Left ventricle myocardium inferior (tissue), 1 donor: Measurements from ENCODE around the gene PM20D1. TPM values are rescaled to one million over a fixed set of nuclear protein-coding genes. Genes with fewer than 3 reads are reported as not detected.

Experiments
- DNase-seq: peaks from one replicate; pipeline ENCODE4 v3.0.0-alpha.2; 2020
- H3K27ac ChIP-seq: fragments of 200-600 bp; replicated peaks from 2 replicates; pipeline ENCODE4 v1.8.0; 2021
- H3K27me3 ChIP-seq: fragments of 200-600 bp; 2 replicates; pipeline ENCODE4 v1.8.0; 2021; ENCODE audit warnings: low read depth
- H3K36me3 ChIP-seq: fragments of 200-600 bp; 2 replicates; pipeline ENCODE4 v1.8.0; 2021
- H3K4me1 ChIP-seq: fragments of 200-600 bp; 2 replicates; pipeline ENCODE4 v1.8.0; 2021
- H3K4me3 ChIP-seq: fragments of 200-600 bp; 2 replicates; pipeline ENCODE4 v1.8.0; 2021; ENCODE audit warnings: mild to moderate bottlenecking, moderate library complexity
- H3K9me3 ChIP-seq: fragments of 200-600 bp; replicated peaks from 2 replicates; pipeline ENCODE4 v1.8.0; 2021
- intact Hi-C: fragments of 100-400 bp; cut with micrococcal nuclease; formaldehyde crosslinking; loops from one replicate; pipeline ENCODE4 v1.11.0; 2022
- total RNA-seq: library from RNA; stranded (reverse); fragmentation: NEBNext Ultra II Directional; extraction: Animal tissue kit (Norgen Biotek cat#: 25700); gene quantifications from one replicate; pipeline ENCODE4 v1.2.1, GENCODE V29; 2021
- TF ChIP-seq, protein P1 (sequence below): fragments of 200-600 bp; IDR thresholded peaks from 2 replicates; pipeline ENCODE4 v1.8.0; 2021; ENCODE audit warnings: antibody characterized with exemption, mild to moderate bottlenecking, borderline replicate concordance
- donor health status: DM: no; HTN: yes; CAD: no; lungs with severe emphysema.

Gene PM20D1
- total RNA-seq, 1 donor from 2014 or later = 1.7 TPM

DNA sequence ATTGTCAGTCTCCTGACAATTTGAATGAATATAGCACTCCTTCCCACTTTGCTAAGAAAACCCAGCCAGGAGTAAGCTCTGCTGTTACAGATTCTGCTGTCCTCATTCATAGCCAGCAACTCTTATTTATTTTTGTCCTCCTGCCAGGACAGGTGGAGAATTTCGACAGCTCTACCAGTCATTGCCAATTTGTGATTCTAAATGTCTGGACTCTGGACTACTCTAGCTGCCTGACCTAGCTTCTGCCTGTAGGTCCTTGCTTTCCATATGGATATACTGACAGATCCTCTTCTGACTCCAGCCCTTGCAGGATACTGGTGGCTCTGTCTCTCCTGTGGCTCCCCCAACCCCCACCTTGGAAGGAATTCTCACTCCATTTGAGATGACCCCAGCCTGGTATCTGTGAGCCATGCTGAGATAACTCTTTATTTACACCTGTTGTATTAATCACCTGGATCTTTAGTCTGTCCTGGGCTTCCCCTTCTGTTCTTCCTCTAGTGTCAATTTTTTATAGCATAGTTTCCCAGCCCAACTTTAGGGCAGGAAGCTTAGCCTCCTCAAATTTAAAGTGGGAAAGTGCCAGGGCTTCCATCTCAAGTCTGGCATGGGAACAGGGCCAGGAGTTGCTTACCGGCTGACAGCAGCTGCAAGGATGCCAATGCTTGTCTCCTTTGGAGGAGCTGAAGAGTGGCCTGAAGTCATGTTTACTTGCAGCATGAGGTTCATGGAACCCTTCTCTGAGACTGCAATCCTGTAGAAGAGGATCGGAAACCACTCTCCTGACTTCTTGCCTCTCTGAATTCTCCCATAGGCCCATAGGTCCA, 6.7 kb downstream of the PM20D1 start:
- no peak for DNase-seq
- Histone ChIP-seq H3K27me3 (no peaks in the 10 kb centered on the region), H3K4me3 (no peak overlapping the region), H3K36me3 (no peaks in the 10 kb centered on the region), H3K27ac (no peak overlapping the region), H3K4me1 (peaks cover 35% of the 10 kb centered on the region), H3K9me3 (no peaks in the 10 kb centered on the region)
- intact Hi-C loops = no loop called here
- TF ChIP-seq, protein P1, sequence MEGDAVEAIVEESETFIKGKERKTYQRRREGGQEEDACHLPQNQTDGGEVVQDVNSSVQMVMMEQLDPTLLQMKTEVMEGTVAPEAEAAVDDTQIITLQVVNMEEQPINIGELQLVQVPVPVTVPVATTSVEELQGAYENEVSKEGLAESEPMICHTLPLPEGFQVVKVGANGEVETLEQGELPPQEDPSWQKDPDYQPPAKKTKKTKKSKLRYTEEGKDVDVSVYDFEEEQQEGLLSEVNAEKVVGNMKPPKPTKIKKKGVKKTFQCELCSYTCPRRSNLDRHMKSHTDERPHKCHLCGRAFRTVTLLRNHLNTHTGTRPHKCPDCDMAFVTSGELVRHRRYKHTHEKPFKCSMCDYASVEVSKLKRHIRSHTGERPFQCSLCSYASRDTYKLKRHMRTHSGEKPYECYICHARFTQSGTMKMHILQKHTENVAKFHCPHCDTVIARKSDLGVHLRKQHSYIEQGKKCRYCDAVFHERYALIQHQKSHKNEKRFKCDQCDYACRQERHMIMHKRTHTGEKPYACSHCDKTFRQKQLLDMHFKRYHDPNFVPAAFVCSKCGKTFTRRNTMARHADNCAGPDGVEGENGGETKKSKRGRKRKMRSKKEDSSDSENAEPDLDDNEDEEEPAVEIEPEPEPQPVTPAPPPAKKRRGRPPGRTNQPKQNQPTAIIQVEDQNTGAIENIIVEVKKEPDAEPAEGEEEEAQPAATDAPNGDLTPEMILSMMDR = no peak

DNA sequence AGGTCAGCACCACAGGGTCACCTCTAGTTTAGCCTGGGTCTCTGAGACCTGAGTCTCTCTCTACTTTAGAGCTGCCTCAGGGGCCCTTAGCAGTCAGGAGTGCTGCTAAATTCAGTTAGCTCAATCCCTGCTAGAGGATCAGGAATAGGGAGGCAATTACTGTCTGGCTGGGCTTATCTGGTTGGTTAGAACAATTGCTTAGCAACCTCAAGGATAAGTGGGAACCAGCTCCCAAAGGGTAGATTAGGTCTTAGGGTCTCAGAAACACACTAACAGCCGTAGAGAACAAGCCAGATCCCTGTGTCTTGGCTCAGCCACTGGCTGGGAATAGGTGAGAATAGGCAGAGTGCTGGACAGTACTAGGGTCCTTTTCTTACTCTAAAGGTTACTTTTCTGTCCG, 7.7 kb downstream of the PM20D1 start:
- H3K4me3 ChIP-seq = no peak overlapping the region
- intact Hi-C loops = no loop called here
- H3K9me3 ChIP-seq = no peaks in the 10 kb centered on the region
- TF ChIP-seq, protein P1 = no peak
- no peak for DNase-seq
- H3K27me3 ChIP-seq = no peaks in the 10 kb centered on the region
- H3K4me1 ChIP-seq = peaks cover 35% of the 10 kb centered on the region
- peak overlapping the region; percentile 54 for H3K27ac ChIP-seq
- H3K36me3 ChIP-seq = no peaks in the 10 kb centered on the region

DNA sequence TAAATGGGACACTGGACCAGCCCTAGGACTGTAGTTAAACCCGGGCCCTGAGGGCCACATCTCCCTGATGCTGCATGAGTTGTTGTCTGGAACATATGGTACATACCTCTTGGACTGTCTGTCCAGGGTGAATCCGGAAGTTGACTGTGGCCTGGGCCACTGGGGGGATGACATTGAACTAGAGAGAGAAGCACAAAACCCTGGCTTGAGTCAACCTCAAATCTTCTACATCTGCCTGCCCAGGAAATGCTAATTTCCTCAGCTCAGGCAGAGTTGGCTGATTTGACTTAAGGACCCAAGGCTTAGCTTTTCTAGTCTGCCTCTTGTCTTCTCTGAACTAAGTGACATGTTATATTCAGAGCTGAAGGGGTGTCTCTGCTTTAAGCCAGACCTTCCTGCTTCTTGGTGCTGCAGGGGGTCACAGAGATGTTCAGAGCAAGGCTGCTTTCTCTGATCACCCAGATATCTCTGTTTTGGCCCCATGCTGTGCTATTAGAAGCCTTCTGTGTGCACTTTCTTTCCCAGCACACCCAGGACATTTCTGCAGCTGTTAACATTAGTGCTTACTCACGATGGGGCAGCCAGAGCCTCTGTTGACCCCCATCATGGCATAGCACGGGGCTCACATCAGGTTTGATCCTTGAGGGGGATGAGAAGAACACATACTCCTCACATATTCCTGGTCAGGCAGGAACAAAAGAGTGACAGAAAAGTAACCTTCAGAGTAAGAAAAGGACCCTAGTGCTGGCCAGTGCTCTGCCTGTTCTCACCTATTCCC, 9.6 kb downstream of the PM20D1 start:
- intact Hi-C loops = no loop called here
- no peak for DNase-seq
- no peak overlapping the region for H3K4me3 ChIP-seq
- H3K27ac ChIP-seq = peak overlapping the region; percentile 16
- H3K4me1 ChIP-seq = peaks cover 35% of the 10 kb centered on the region
- TF ChIP-seq, protein P1 = no peak
- no peaks in the 10 kb centered on the region for H3K36me3 ChIP-seq
- H3K9me3 ChIP-seq = no peaks in the 10 kb centered on the region
- no peaks in the 10 kb centered on the region for H3K27me3 ChIP-seq

DNA sequence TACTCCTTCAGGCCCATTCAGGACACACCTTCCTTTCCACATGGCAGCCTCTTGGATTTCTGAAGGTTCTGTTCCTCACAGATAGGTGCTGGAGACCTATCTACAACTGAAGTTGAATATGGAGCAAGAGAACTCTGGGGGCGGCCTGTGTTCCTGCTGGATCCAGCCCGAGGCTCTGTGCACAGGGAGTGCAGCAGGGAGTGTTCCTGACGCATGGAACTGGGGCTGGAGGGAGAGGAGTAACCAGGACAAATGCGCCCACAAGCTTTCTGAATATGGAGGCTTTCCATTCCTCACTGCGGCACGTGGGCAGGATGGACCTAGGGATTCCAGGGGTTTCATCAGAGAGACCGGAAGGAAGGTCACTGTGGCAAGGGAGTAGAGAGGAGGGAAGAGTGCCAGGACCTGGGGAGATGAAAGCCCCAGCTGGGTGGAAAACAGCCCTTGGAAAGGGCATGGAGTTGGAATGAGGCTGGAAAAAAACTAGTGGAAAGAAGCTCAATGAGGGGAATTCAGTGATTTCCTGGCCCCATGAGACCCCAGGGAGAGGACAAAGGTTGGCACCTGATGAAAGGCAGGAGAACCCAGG, 12.5 kb downstream of the PM20D1 start:
- TF ChIP-seq, protein P1 = no peak
- Histone ChIP-seq H3K4me1 (peaks cover 28% of the 10 kb centered on the region), H3K36me3 (no peaks in the 10 kb centered on the region), H3K27ac (no peak overlapping the region), H3K9me3 (no peaks in the 10 kb centered on the region), H3K27me3 (no peaks in the 10 kb centered on the region), H3K4me3 (no peak overlapping the region)
- intact Hi-C loops = no loop called here
- DNase-seq = no peak

DNA sequence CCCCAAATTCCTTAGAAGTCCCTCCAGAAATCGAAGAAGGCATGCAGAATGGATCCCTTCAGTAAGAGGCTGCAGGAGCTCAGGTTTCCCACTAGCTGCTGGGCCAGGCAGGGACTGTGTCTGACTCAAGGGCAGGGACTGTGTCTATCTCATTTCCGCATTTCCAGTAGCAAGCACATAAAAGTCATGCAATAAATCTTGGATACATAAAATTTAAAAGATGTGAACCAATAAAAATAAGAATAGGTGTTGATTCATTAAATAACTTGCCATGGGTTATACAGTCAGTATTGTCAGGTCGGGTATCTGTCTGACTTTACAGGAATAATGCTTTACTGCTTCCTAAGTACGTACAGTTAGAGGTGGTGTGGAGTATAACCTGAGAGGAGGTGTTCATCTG, 15.2 kb downstream of the PM20D1 start:
- H3K4me3 ChIP-seq = no peak overlapping the region
- DNase-seq = no peak
- H3K4me1 ChIP-seq = peaks cover 10% of the 10 kb centered on the region
- no peaks in the 10 kb centered on the region for H3K9me3 ChIP-seq
- TF ChIP-seq, protein P1 = no peak
- H3K27ac ChIP-seq = no peak overlapping the region
- no peaks in the 10 kb centered on the region for H3K27me3 ChIP-seq
- H3K36me3 ChIP-seq = no peaks in the 10 kb centered on the region
- intact Hi-C loops = no loop called here
